Vagina (tissue), 2 donors: ENCODE data around the gene WFIKKN1.

Experiments used
- CTCF ChIP-seq, 3 experiments: fragments of 450-650 bp in 2 of 3; fragments of 200-600 bp in 1 of 3; sonication (generic) in 1 of 3; IDR thresholded peaks; one replicate each; pipeline ENCODE4 v1.5.1; 2017 to 2019; ENCODE audit warnings: antibody characterized with exemption in 3 of 3, mild to moderate bottlenecking in 2 of 3, moderate library complexity in 2 of 3
- POLR2A ChIP-seq, 2 donors: fragments of 450-650 bp; IDR thresholded peaks; one replicate each; pipeline ENCODE4 v1.6.1; 2017; ENCODE audit warnings: antibody characterized with exemption in 2 of 2, mild to moderate bottlenecking in 2 of 2, moderate library complexity in 2 of 2
- POLR2AphosphoS5 ChIP-seq, 2 donors: sonication (generic); formaldehyde crosslinking; IDR thresholded peaks; one replicate each; pipeline ENCODE4 v1.9.0; 2017; ENCODE audit warnings: antibody characterized with exemption in 2 of 2, mild to moderate bottlenecking in 2 of 2, low read depth in 1 of 2; ENCODE audit not compliant: insufficient read depth in 1 of 2

- TF ChIP-seq CTCF (IDR thresholded peaks at IDR 0.05), result no peak
- no peak for TF ChIP-seq POLR2AphosphoS5 (IDR thresholded peaks at IDR 0.05; ENCODE audit: insufficient read depth in 1 of 2, low read depth in 1 of 2)
- TF ChIP-seq POLR2A (IDR thresholded peaks at IDR 0.05), result no peak
Observed at GRCh38 chr16:648071-648780, 17.4 kb downstream of the WFIKKN1 start.
